Loucy (cell line): ENCODE measurements around the gene PLEKHM2.

Experiments used
- H2AFZ ChIP-seq: fragments of 200-600 bp; sonication (generic); 2 replicates; pipeline ENCODE4 v1.6.0; 2016; ENCODE audit warnings: antibody characterized with exemption, mild to moderate bottlenecking, low read length, moderate library complexity
- H3F3A ChIP-seq: fragments of 200-600 bp; 2 replicates; pipeline ENCODE4 v1.6.0; 2016; ENCODE audit warnings: antibody characterized with exemption, low read depth, mild to moderate bottlenecking
- H3K27me3 ChIP-seq: fragments of 200-600 bp; sonication (generic); 2 replicates; pipeline ENCODE4 v1.6.1; 2014; ENCODE audit warnings: low read length, mild to moderate bottlenecking; ENCODE audit not compliant: insufficient read depth, poor library complexity, severe bottlenecking
- H3K36me3 ChIP-seq: fragments of 200-600 bp; sonication (generic); 2 replicates; pipeline ENCODE4 v1.6.1; 2016; ENCODE audit warnings: low read length; ENCODE audit not compliant: insufficient read depth
- H3K4me1 ChIP-seq: fragments of 200-600 bp; sonication (generic); 2 replicates; pipeline ENCODE4 v1.5.1; 2014; ENCODE audit warnings: low read length, mild to moderate bottlenecking; ENCODE audit not compliant: insufficient read depth, poor library complexity, severe bottlenecking
- H3K4me2 ChIP-seq: fragments of 200-600 bp; sonication (generic); 2 replicates; pipeline ENCODE4 v1.6.0; 2014; ENCODE audit warnings: antibody characterized with exemption, low read length, low read depth, mild to moderate bottlenecking; ENCODE audit not compliant: poor library complexity, severe bottlenecking
- H3K4me3 ChIP-seq: fragments of 200-600 bp; sonication (generic); 2 replicates; pipeline ENCODE4 v1.5.1; 2014; ENCODE audit warnings: low read length, mild to moderate bottlenecking, mixed read lengths; ENCODE audit not compliant: poor library complexity, severe bottlenecking
- H3K79me2 ChIP-seq: fragments of 200-600 bp; sonication (generic); 2 replicates; pipeline ENCODE4 v1.6.1; 2014; ENCODE audit warnings: low read length; ENCODE audit not compliant: insufficient read depth
- H3K9ac ChIP-seq: fragments of 200-600 bp; sonication (generic); 2 replicates; pipeline ENCODE4 v1.6.0; 2014; ENCODE audit warnings: mild to moderate bottlenecking, low read depth, low read length, moderate library complexity; ENCODE audit not compliant: poor library complexity, severe bottlenecking
- H3K9me2 ChIP-seq: fragments of 200-600 bp; sonication (generic); replicated peaks from 2 replicates; pipeline ENCODE4 v1.6.1; 2016; ENCODE audit warnings: low read depth, low read length, mixed read lengths
- H3K9me3 ChIP-seq: fragments of 200-600 bp; sonication (generic); 2 replicates; pipeline ENCODE4 v1.6.1; 2014; ENCODE audit warnings: mild to moderate bottlenecking, antibody characterized with exemption, low read length, low read depth; ENCODE audit not compliant: insufficient read depth
- H4K20me1 ChIP-seq: fragments of 200-600 bp; sonication (generic); 2 replicates; pipeline ENCODE4 v1.6.0; 2014; ENCODE audit warnings: antibody characterized with exemption, low read length, mild to moderate bottlenecking; ENCODE audit not compliant: insufficient read depth, poor library complexity, severe bottlenecking
- EZH2phosphoT487 ChIP-seq: fragments of 200-600 bp; IDR thresholded peaks from 2 replicates; pipeline ENCODE4 v1.6.1; 2018; ENCODE audit warnings: antibody characterized with exemption, mild to moderate bottlenecking, moderate library complexity, borderline replicate concordance
- TF ChIP-seq, protein P1 (sequence below): fragments of 200-600 bp; sonication (generic); conservative IDR thresholded peaks from 2 replicates; pipeline ENCODE4 v1.5.1; 2014; ENCODE audit warnings: mild to moderate bottlenecking, antibody characterized with exemption, low read length

PLEKHM2 gene

GRCh38 chr1:15757016-15757543 lies 73.0 kb downstream of the PLEKHM2 start:
- no peak for TF ChIP-seq EZH2phosphoT487
- TF ChIP-seq, protein P1, sequence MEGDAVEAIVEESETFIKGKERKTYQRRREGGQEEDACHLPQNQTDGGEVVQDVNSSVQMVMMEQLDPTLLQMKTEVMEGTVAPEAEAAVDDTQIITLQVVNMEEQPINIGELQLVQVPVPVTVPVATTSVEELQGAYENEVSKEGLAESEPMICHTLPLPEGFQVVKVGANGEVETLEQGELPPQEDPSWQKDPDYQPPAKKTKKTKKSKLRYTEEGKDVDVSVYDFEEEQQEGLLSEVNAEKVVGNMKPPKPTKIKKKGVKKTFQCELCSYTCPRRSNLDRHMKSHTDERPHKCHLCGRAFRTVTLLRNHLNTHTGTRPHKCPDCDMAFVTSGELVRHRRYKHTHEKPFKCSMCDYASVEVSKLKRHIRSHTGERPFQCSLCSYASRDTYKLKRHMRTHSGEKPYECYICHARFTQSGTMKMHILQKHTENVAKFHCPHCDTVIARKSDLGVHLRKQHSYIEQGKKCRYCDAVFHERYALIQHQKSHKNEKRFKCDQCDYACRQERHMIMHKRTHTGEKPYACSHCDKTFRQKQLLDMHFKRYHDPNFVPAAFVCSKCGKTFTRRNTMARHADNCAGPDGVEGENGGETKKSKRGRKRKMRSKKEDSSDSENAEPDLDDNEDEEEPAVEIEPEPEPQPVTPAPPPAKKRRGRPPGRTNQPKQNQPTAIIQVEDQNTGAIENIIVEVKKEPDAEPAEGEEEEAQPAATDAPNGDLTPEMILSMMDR: no peak
- H3K4me2 ChIP-seq: no peak overlapping the region

GRCh38 chr1:15757575-15758342 lies 73.6 kb downstream of the PLEKHM2 start:
- no peak overlapping the region for H3K4me3 ChIP-seq

More at GRCh38 chr1:15757016-15757543, 73.0 kb downstream of the PLEKHM2 start:
- no peaks in the 10 kb centered on the region for H3K36me3 ChIP-seq
- no peaks in the 10 kb centered on the region for H3K9me2 ChIP-seq
- no peak overlapping the region for H3K4me3 ChIP-seq
- H3F3A ChIP-seq: no peaks in the 10 kb centered on the region
- no peaks in the 10 kb centered on the region for H4K20me1 ChIP-seq
- no peaks in the 10 kb centered on the region for H3K79me2 ChIP-seq
- no peaks in the 10 kb centered on the region for H3K27me3 ChIP-seq
- no peak overlapping the region for H3K9ac ChIP-seq
- H3K9me3 ChIP-seq: no peaks in the 10 kb centered on the region
- no peak overlapping the region for H2AFZ ChIP-seq
- no peaks in the 10 kb centered on the region for H3K4me1 ChIP-seq

DNA sequence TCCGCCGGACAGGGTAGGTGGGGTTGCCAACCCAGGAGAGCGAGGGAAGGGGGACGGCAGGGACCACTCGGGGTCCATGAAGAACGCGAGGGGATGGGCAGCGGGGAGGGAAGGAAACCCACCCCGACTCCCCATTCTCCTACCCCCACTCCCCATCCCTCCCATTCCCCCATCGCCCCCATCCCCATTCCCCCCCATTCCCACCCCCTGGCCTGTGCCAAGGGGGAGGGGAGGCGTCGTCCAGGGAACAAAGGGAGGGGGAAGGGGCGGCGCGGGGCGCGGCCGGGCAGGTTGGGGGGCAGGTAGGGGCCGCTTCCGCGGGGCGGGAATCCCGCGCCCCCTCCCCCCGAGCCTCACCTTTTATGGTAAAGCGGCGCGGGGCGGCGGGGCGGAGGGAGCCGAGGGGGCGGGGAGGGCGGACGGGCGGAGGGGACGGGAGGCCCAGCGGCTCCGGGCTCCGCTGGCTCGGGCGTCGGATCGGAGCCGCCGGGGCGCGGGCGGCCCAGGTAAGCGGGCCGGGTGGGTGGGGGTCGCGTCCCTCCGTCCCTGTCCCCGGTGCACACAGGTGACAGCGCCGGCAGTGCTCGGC lies 74.3 kb downstream of the PLEKHM2 start, which contains the start of gene FBLIM1:
Gene FBLIM1 (plus strand): TSS at position 453 of the 589 bp plus-strand sequence. CDS start 6,189 bp downstream, outside the sequence.
- no peaks in the 10 kb centered on the region for H3F3A ChIP-seq
- TF ChIP-seq EZH2phosphoT487: no peak
- TF ChIP-seq, protein P1: no peak
- no peak within 1 kb of the TSS for H3K4me2 ChIP-seq
- no peaks in the 10 kb centered on the region for H3K4me1 ChIP-seq
- H3K4me3 ChIP-seq: no peak within 1 kb of the TSS
- H3K27me3 ChIP-seq: no peaks in the 10 kb centered on the region
- H3K36me3 ChIP-seq: no peaks in the 10 kb centered on the region
- H2AFZ ChIP-seq: no peak within 1 kb of the TSS
- no peaks in the 10 kb centered on the region for H4K20me1 ChIP-seq
- no peak within 1 kb of the TSS for H3K9ac ChIP-seq
- H3K9me3 ChIP-seq: no peaks in the 10 kb centered on the region
- H3K79me2 ChIP-seq: no peaks in the 10 kb centered on the region
- no peaks in the 10 kb centered on the region for H3K9me2 ChIP-seq

More at GRCh38 chr1:15757575-15758342, 73.6 kb downstream of the PLEKHM2 start:
- Histone ChIP-seq H3K27me3 (no peaks in the 10 kb centered on the region), H3F3A (no peaks in the 10 kb centered on the region), H2AFZ (no peak overlapping the region), H3K9me2 (no peaks in the 10 kb centered on the region), H3K9ac (no peak overlapping the region), H3K9me3 (no peaks in the 10 kb centered on the region), H3K36me3 (no peaks in the 10 kb centered on the region), H3K4me2 (no peak overlapping the region), H3K4me1 (no peaks in the 10 kb centered on the region), H4K20me1 (no peaks in the 10 kb centered on the region), H3K79me2 (no peaks in the 10 kb centered on the region)
- TF ChIP-seq, protein P1: no peak
- TF ChIP-seq EZH2phosphoT487: no peak
